Neural cell (in vitro differentiated cells): ENCODE data around the gene PRKCSH. TPM values are rescaled to one million over a fixed set of nuclear protein-coding genes. Genes with fewer than 3 reads are reported as not detected.
"Not testable (repeated sequence)": the region's sequence is repeated elsewhere in the genome, so short reads cannot be mapped to it uniquely, and the experiment has no call there.

Source experiments
- H2AFZ ChIP-seq: fragments of 200-600, 300-800 bp; sonication (generic), shearing (Covaris generic); 2 replicates; pipeline ENCODE4 v1.6.0; 2014; ENCODE audit warnings: low read depth, mild to moderate bottlenecking, antibody characterized with exemption, low read length, moderate library complexity
- H3F3A ChIP-seq: fragments of 200-600 bp; shearing (Covaris generic); 2 replicates; pipeline ENCODE4 v1.6.1; 2016; ENCODE audit warnings: mild to moderate bottlenecking, moderate library complexity, mixed read lengths, antibody characterized with exemption, low read length; ENCODE audit not compliant: insufficient read depth, poor library complexity, severe bottlenecking
- H3K27ac ChIP-seq: fragments of 200-600, 300-800 bp; sonication (generic), shearing (Covaris generic); 2 replicates; pipeline ENCODE4 v1.5.1; 2014; ENCODE audit warnings: mild to moderate bottlenecking, low read length, moderate library complexity
- H3K27me3 ChIP-seq: fragments of 300-800, 200-600 bp; sonication (generic), shearing (Covaris generic); 2 replicates; pipeline ENCODE4 v1.6.0; 2014; ENCODE audit warnings: mild to moderate bottlenecking, low read depth, low read length, moderate library complexity; ENCODE audit not compliant: insufficient read depth
- H3K36me3 ChIP-seq: fragments of 300-800, 200-600 bp; sonication (generic), shearing (Covaris generic); 2 replicates; pipeline ENCODE4 v1.5.1; 2014; ENCODE audit warnings: mild to moderate bottlenecking, antibody characterized with exemption, low read length, moderate library complexity; ENCODE audit not compliant: insufficient read depth
- H3K4me2 ChIP-seq: fragments of 300-800, 200-600 bp; sonication (generic), shearing (Covaris generic); 2 replicates; pipeline ENCODE4 v1.6.0; 2014; ENCODE audit warnings: mild to moderate bottlenecking, low read length
- H3K4me3 ChIP-seq: fragments of 300-800, 200-600 bp; sonication (generic), shearing (Covaris generic); 2 replicates; pipeline ENCODE4 v1.5.1; 2014; ENCODE audit warnings: mild to moderate bottlenecking, low read length, moderate library complexity
- H3K79me2 ChIP-seq: fragments of 200-600 bp; shearing (Covaris generic); replicated peaks from 2 replicates; pipeline ENCODE4 v1.6.0; 2014; ENCODE audit warnings: mild to moderate bottlenecking, low read length, moderate library complexity; ENCODE audit not compliant: insufficient read depth
- H3K9ac ChIP-seq: fragments of 300-800, 200-600 bp; sonication (generic), shearing (Covaris generic); 2 replicates; pipeline ENCODE4 v1.6.1; 2016; ENCODE audit warnings: mild to moderate bottlenecking, low read length, mixed read lengths
- H3K9me2 ChIP-seq: fragments of 200-600 bp; shearing (Covaris generic); 2 replicates; pipeline ENCODE4 v1.6.1; 2016; ENCODE audit warnings: mild to moderate bottlenecking, low read length, mixed read lengths; ENCODE audit not compliant: insufficient read depth
- H3K9me3 ChIP-seq: fragments of 200-600, 300-800 bp; sonication (generic), shearing (Covaris generic); 2 replicates; pipeline ENCODE4 v1.6.1; 2016; ENCODE audit warnings: mild to moderate bottlenecking, mixed run types, low read length, moderate library complexity, mixed read lengths
- H4K20me1 ChIP-seq: fragments of 200-600 bp; shearing (Covaris generic); 2 replicates; pipeline ENCODE4 v1.6.1; 2016; ENCODE audit warnings: mild to moderate bottlenecking, mixed run types; ENCODE audit not compliant: insufficient read depth
- EP300 ChIP-seq: fragments of 450-650 bp; conservative IDR thresholded peaks from 2 replicates; pipeline ENCODE4 v1.6.1; 2014; ENCODE audit warnings: antibody characterized with exemption, mild to moderate bottlenecking, moderate library complexity; ENCODE audit not compliant: poor library complexity, severe bottlenecking
- EZH2 ChIP-seq: fragments of 200-600, 300-800 bp; shearing (Covaris generic), sonication (generic); IDR thresholded peaks from 2 replicates; pipeline ENCODE4 v1.6.1; 2014; ENCODE audit warnings: antibody characterized with exemption, low read length, borderline replicate concordance, mild to moderate bottlenecking; ENCODE audit not compliant: insufficient read depth, poor library complexity, severe bottlenecking
- MXI1 ChIP-seq: fragments of 450-650 bp; conservative IDR thresholded peaks from 2 replicates; pipeline ENCODE4 v1.6.1; 2014; ENCODE audit warnings: antibody characterized with exemption, mild to moderate bottlenecking; ENCODE audit not compliant: poor library complexity, severe bottlenecking
- POLR2AphosphoS5 ChIP-seq: IDR thresholded peaks from 2 replicates; pipeline ENCODE4 v1.6.1; 2012
- RAD21 ChIP-seq: fragments of 450-650 bp; conservative IDR thresholded peaks from 2 replicates; pipeline ENCODE4 v1.6.1; 2014; ENCODE audit warnings: antibody characterized with exemption, mild to moderate bottlenecking, moderate library complexity
- REST ChIP-seq: IDR thresholded peaks from 2 replicates; pipeline ENCODE4 v1.6.1; 2012; ENCODE audit warnings: borderline replicate concordance
- SMC3 ChIP-seq: fragments of 450-650 bp; conservative IDR thresholded peaks from 2 replicates; pipeline ENCODE4 v1.6.1; 2014; ENCODE audit warnings: antibody characterized with exemption, mild to moderate bottlenecking, moderate library complexity; ENCODE audit not compliant: poor library complexity
- TAF1 ChIP-seq: IDR thresholded peaks from 2 replicates; pipeline ENCODE4 v1.6.1; 2012; ENCODE audit warnings: low read depth
- polyA plus RNA-seq: library from polyadenylated mRNA; depleted of rRNA; stranded (reverse); fragments of >200 nt; gene quantifications from 2 replicates; pipeline ENCODE4 v1.2.3, GENCODE V29; 2014
- TF ChIP-seq, protein P1 (sequence below): fragments of 450-650 bp; IDR thresholded peaks from 2 replicates; pipeline ENCODE4 v1.5.1; 2014; ENCODE audit warnings: antibody characterized with exemption, mild to moderate bottlenecking, moderate library complexity; ENCODE audit not compliant: poor library complexity, severe bottlenecking

The PRKCSH gene
- polyA plus RNA-seq, 1 donor from 2014 or later = 29.6 TPM

GRCh38 chr19:11451871-11452619 is 16.6 kb downstream of the PRKCSH start:
- Histone ChIP-seq H3K27ac (no peak overlapping the region), H4K20me1 (no peaks in the 10 kb centered on the region), H3K79me2 (no peaks in the 10 kb centered on the region), H3K9me3 (no peaks in the 10 kb centered on the region), H2AFZ (no peak overlapping the region), H3K9me2 (no peaks in the 10 kb centered on the region), H3K9ac (no peak overlapping the region), H3K36me3 (no peaks in the 10 kb centered on the region), H3F3A (peaks cover 3% of the 10 kb centered on the region), H3K4me2 (no peak overlapping the region), H3K27me3 (no peaks in the 10 kb centered on the region), H3K4me3 (no peak overlapping the region)
- TF ChIP-seq POLR2AphosphoS5 = peak; percentile 31
- TF ChIP-seq, protein P1, sequence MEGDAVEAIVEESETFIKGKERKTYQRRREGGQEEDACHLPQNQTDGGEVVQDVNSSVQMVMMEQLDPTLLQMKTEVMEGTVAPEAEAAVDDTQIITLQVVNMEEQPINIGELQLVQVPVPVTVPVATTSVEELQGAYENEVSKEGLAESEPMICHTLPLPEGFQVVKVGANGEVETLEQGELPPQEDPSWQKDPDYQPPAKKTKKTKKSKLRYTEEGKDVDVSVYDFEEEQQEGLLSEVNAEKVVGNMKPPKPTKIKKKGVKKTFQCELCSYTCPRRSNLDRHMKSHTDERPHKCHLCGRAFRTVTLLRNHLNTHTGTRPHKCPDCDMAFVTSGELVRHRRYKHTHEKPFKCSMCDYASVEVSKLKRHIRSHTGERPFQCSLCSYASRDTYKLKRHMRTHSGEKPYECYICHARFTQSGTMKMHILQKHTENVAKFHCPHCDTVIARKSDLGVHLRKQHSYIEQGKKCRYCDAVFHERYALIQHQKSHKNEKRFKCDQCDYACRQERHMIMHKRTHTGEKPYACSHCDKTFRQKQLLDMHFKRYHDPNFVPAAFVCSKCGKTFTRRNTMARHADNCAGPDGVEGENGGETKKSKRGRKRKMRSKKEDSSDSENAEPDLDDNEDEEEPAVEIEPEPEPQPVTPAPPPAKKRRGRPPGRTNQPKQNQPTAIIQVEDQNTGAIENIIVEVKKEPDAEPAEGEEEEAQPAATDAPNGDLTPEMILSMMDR = no peak

DNA sequence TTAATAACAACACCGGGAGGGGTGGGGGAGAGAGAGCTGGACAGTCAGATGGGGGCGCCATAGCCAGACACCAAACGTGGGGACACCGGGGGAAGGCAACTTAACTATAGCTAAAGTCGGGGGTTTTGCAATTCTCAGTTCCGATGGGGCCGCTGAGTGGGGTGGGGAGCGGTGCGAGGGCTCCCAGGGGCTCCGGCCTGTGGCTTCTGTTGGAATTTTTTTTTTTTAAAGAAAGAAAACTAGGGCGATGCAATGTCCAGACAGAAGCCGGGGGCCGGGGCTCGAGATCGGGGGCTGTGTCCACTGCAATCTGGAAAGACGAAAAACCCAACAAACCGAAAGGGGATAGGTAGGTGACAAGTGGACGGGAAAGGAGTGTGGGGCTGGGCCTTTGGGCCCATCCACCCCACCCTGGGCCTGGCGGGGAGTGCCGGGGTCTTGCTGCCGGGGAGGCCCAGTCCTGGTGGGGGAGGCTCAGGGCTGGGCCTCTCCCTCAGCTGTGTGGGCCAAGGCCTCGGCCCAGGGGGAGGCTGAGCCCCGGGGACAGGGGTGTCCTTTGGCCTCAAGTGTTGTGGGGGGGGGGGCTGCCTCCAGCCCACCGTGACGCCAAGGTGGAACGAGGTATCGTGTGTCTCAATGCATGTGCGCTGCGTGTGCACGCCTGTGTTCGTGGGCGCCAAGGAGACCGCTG is 17.3 kb downstream of the PRKCSH start:
- H3K36me3 ChIP-seq = no peaks in the 10 kb centered on the region
- no peak overlapping the region for H3K4me2 ChIP-seq
- no peaks in the 10 kb centered on the region for H4K20me1 ChIP-seq
- no peaks in the 10 kb centered on the region for H3K9me2 ChIP-seq
- TF ChIP-seq TAF1 = no peak
- no peaks in the 10 kb centered on the region for H3K27me3 ChIP-seq
- peaks cover 3% of the 10 kb centered on the region for H3F3A ChIP-seq
- H2AFZ ChIP-seq = no peak overlapping the region
- no peak overlapping the region for H3K4me3 ChIP-seq
- H3K9ac ChIP-seq = no peak overlapping the region
- no peaks in the 10 kb centered on the region for H3K9me3 ChIP-seq
- H3K79me2 ChIP-seq = no peaks in the 10 kb centered on the region
- H3K27ac ChIP-seq = no peak overlapping the region

GRCh38 chr19:11453468-11454341 is 18.3 kb downstream of the PRKCSH start:
- Histone ChIP-seq H3K9ac (no peak overlapping the region), H3K9me2 (no peaks in the 10 kb centered on the region), H3K4me2 (no peak overlapping the region), H3K79me2 (no peaks in the 10 kb centered on the region), H4K20me1 (no peaks in the 10 kb centered on the region), H3F3A (peaks cover 3% of the 10 kb centered on the region), H3K36me3 (no peaks in the 10 kb centered on the region), H3K27me3 (no peaks in the 10 kb centered on the region), H3K27ac (no peak overlapping the region), H2AFZ (no peak overlapping the region), H3K4me3 (no peak overlapping the region), H3K9me3 (no peaks in the 10 kb centered on the region)
- TF ChIP-seq MXI1 (no peak), SMC3 (no peak), REST (no peak), TAF1 (no peak), EP300 (no peak), POLR2AphosphoS5 (no peak), RAD21 (no peak), EZH2 (no peak)
- TF ChIP-seq, protein P1 = no peak

GRCh38 chr19:11455233-11455554 is 19.8 kb downstream of the PRKCSH start:
- H3K36me3 ChIP-seq, H3K27me3 ChIP-seq, H3K9me3 ChIP-seq, H4K20me1 ChIP-seq, H3K9ac ChIP-seq, H3K79me2 ChIP-seq, H3K4me2 ChIP-seq, H2AFZ ChIP-seq, H3K9me2 ChIP-seq, H3F3A ChIP-seq, H3K27ac ChIP-seq, H3K4me3 ChIP-seq: not testable (repeated sequence)
